ENCODE data around the gene TAF7L.

- TF ChIP-seq ZNF133 (tag by site-specific recombination; IDR thresholded peaks at IDR 0.05): no peak
- TF ChIP-seq CTCF (tag by site-specific recombination; IDR thresholded peaks at IDR 0.05): no peak
- no peak for TF ChIP-seq ZNF585B (tag by site-specific recombination; IDR thresholded peaks at IDR 0.05)
- TF ChIP-seq REST (tag by site-specific recombination; IDR thresholded peaks at IDR 0.05): no peak
- no peak for TF ChIP-seq SP2 (tag by site-specific recombination; IDR thresholded peaks at IDR 0.05)
- TF ChIP-seq TRIM28 (IDR thresholded peaks at IDR 0.05; ENCODE audit: borderline replicate concordance, low read length): no peak
- TF ChIP-seq, protein P1, sequence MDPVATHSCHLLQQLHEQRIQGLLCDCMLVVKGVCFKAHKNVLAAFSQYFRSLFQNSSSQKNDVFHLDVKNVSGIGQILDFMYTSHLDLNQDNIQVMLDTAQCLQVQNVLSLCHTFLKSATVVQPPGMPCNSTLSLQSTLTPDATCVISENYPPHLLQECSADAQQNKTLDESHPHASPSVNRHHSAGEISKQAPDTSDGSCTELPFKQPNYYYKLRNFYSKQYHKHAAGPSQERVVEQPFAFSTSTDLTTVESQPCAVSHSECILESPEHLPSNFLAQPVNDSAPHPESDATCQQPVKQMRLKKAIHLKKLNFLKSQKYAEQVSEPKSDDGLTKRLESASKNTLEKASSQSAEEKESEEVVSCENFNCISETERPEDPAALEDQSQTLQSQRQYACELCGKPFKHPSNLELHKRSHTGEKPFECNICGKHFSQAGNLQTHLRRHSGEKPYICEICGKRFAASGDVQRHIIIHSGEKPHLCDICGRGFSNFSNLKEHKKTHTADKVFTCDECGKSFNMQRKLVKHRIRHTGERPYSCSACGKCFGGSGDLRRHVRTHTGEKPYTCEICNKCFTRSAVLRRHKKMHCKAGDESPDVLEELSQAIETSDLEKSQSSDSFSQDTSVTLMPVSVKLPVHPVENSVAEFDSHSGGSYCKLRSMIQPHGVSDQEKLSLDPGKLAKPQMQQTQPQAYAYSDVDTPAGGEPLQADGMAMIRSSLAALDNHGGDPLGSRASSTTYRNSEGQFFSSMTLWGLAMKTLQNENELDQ (tag by site-specific recombination; IDR thresholded peaks at IDR 0.05; ENCODE audit: low read depth): no peak
- no peak for TF ChIP-seq PBX3 (CRISPR knock-in tag; IDR thresholded peaks at IDR 0.05)
- no peak for TF ChIP-seq PRDM10 (tag by site-specific recombination; IDR thresholded peaks at IDR 0.05)
These were observed 12.7 kb upstream of the TAF7L start for GRCh38 chrX:101303790-101304189.

All from HEK293 (cell line).